B cell (primary cell): ENCODE measurements around the gene GABRR3. TPM values are rescaled to one million over a fixed set of nuclear protein-coding genes. Genes with fewer than 3 reads are reported as not detected.

Experiments
- ATAC-seq: fragments of 200-7000 bp; cut with Tn5 transposase; one replicate; pipeline ENCODE4 v1.10.0; 2021; ENCODE audit warnings: low read depth, mild to moderate bottlenecking, moderate number of reproducible peaks, moderate library complexity
- CTCF ChIA-PET: fragments of 350-600 bp; sonication (Branson Sonifier 250); formaldehyde crosslinking; loops from one replicate; lab custom pipeline; 2021; ENCODE audit warnings: antibody characterized with exemption, inconsistent platforms; lab: Charles Lee
- POLR2A ChIA-PET: fragments of 350-600 bp; sonication (Branson Sonifier 250); formaldehyde crosslinking; loops from one replicate; lab custom pipeline; 2021; ENCODE audit warnings: antibody characterized with exemption; lab: Charles Lee
- DNase-seq: peaks from one replicate; pipeline ENCODE4 v3.0.0; 2013
- H2AFZ ChIP-seq: 2 replicates; pipeline ENCODE4 v1.6.1; 2012; ENCODE audit warnings: mild to moderate bottlenecking, low read depth, low read length; ENCODE audit not compliant: insufficient read depth, poor library complexity, severe bottlenecking
- H3K27ac ChIP-seq, 2 donors: 1 replicate in 1 of 2; 2 replicates in 1 of 2; pipeline ENCODE4 v1.5.1; 2012 to 2013; ENCODE audit warnings: low read length in 2 of 2, mild to moderate bottlenecking in 2 of 2, moderate library complexity in 1 of 2
- H3K27me3 ChIP-seq, 4 experiments: fragments of 200-600 bp in 1 of 4; sonication (generic) in 1 of 4; replicated peaks in 1 of 4; 1 replicate in 2 of 4; 2 replicates in 2 of 4; pipeline versions ENCODE4 v1.6.1 to v1.7.0; 2013 to 2016; ENCODE audit warnings: low read length in 3 of 4, mild to moderate bottlenecking in 2 of 4, mixed read lengths in 1 of 4, moderate library complexity in 1 of 4; ENCODE audit not compliant: insufficient read depth in 4 of 4, control insufficient read depth in 3 of 4; ENCODE audit errors: control extremely low read depth in 1 of 4
- H3K36me3 ChIP-seq, 2 experiments: replicated peaks in 1 of 2; 1 replicate in 1 of 2; 2 replicates in 1 of 2; pipeline versions ENCODE4 v1.6.1 to v1.7.1; 2013; ENCODE audit warnings: low read length in 1 of 2; ENCODE audit not compliant: insufficient read depth in 2 of 2, control insufficient read depth in 1 of 2; ENCODE audit errors: control extremely low read depth in 1 of 2, extremely low read depth in 1 of 2
- H3K4me1 ChIP-seq, 2 donors: fragments of 200-600 bp in 1 of 2; sonication (generic) in 1 of 2; 1 replicate in 1 of 2; 2 replicates in 1 of 2; pipeline versions ENCODE4 v1.5.1 to v1.6.1; 2013 to 2017; ENCODE audit warnings: low read length in 2 of 2; ENCODE audit not compliant: control insufficient read depth in 2 of 2, insufficient read depth in 2 of 2
- H3K4me2 ChIP-seq: replicated peaks from 2 replicates; pipeline ENCODE3; 2012; ENCODE audit warnings: mild to moderate bottlenecking, low read depth, low read length; ENCODE audit not compliant: poor library complexity, severe bottlenecking
- H3K4me3 ChIP-seq, 5 experiments: fragments of 200-600 bp in 1 of 5; sonication (generic) in 1 of 5; 1 replicate in 3 of 5; 2 replicates in 2 of 5; pipeline versions ENCODE4 v1.5.1 to v1.7.0; 2011 to 2016; ENCODE audit warnings: low read length in 4 of 5, mild to moderate bottlenecking in 4 of 5, low read depth in 2 of 5, control low read depth in 1 of 5, moderate library complexity in 1 of 5; ENCODE audit not compliant: insufficient read depth in 1 of 5; ENCODE audit errors: control extremely low read depth in 1 of 5, extremely low read depth in 1 of 5
- H3K79me2 ChIP-seq: fragments of 200-600 bp; sonication (generic); one replicate; pipeline ENCODE4 v1.6.0; 2016; ENCODE audit warnings: low read length; ENCODE audit not compliant: control insufficient read depth, insufficient read depth
- H3K9ac ChIP-seq: fragments of 200-600 bp; sonication (generic); 2 replicates; pipeline ENCODE4 v1.6.1; 2017; ENCODE audit warnings: mild to moderate bottlenecking, low read length, moderate library complexity
- H3K9me3 ChIP-seq, 3 donors: one replicate each; pipeline versions ENCODE4 v1.6.1 to v1.7.1; 2013; ENCODE audit warnings: low read length in 2 of 3; ENCODE audit not compliant: control insufficient read depth in 2 of 3, insufficient read depth in 1 of 3; ENCODE audit errors: control extremely low read depth in 1 of 3
- H4K20me1 ChIP-seq: 2 replicates; pipeline ENCODE4 v1.6.0; 2012; ENCODE audit warnings: mild to moderate bottlenecking, low read length; ENCODE audit not compliant: insufficient read depth, control insufficient read depth, poor library complexity, severe bottlenecking
- H3K27ac Mint-ChIP-seq: one replicate; pipeline ENCODE4 v1.8.0; 2021; ENCODE audit warnings: mixed read lengths
- H3K27me3 Mint-ChIP-seq: one replicate; pipeline ENCODE4 v1.8.0; 2021; ENCODE audit warnings: mixed read lengths
- H3K4me1 Mint-ChIP-seq: one replicate; pipeline ENCODE4 v1.8.0; 2021; ENCODE audit warnings: mixed read lengths
- H3K4me3 Mint-ChIP-seq: one replicate; pipeline ENCODE4 v1.8.0; 2021; ENCODE audit warnings: mixed read lengths
- H3K9me3 Mint-ChIP-seq: one replicate; pipeline ENCODE4 v1.8.0; 2022; ENCODE audit warnings: mixed read lengths; ENCODE audit not compliant: insufficient read depth
- CTCF ChIP-seq: fragments of 200-600 bp; IDR thresholded peaks from one replicate; pipeline ENCODE4 v1.8.0; 2022; ENCODE audit warnings: antibody characterized with exemption, mild to moderate bottlenecking
- EZH2 ChIP-seq: IDR thresholded peaks from 2 replicates; pipeline ENCODE4 v1.6.1; 2012; ENCODE audit warnings: borderline replicate concordance, low read depth, mild to moderate bottlenecking, moderate library complexity, low read length; ENCODE audit not compliant: insufficient read depth, poor library complexity, severe bottlenecking
- WGBS: methylation state at CpG from one replicate; pipeline ENCODE4 v1.1.5; 2013; ENCODE audit warnings: missing lambda C conversion rate; ENCODE audit not compliant: insufficient coverage; 5-methylcytosine and 5-hydroxymethylcytosine counted together
- intact Hi-C: fragments of 100-400 bp; cut with micrococcal nuclease; formaldehyde crosslinking; loops from one replicate; pipeline ENCODE4 v1.10.0; 2022
- polyA plus RNA-seq: library from polyadenylated mRNA; depleted of rRNA; stranded (reverse); fragments of >200 nt; gene quantifications from 2 replicates; pipeline ENCODE4 v1.2.3, GENCODE V29; 2012
- total RNA-seq, 2 donors: library from RNA; stranded (reverse); fragments of 120-200 nt in 1 of 2; gene quantifications; 1 replicate in 1 of 2; 2 replicates in 1 of 2; pipeline versions ENCODE4 v1.2.3 to v1.2.4, GENCODE V29; 2013 to 2022

Gene GABRR3
- total and polyA plus RNA-seq, 2 donors (not counting 1 experiment from before 2014, with no cell fraction given) = not detected

GRCh38 chr3:97949743-97950142 lies 85.4 kb downstream of the GABRR3 start:
- no peak for DNase-seq
- no peak overlapping the region for H3K4me3 Mint-ChIP-seq
- Histone ChIP-seq H3K27me3 (no peaks in the 10 kb centered on the region), H3K4me1 (peaks cover 3 to 4% of the 10 kb centered on the region in 2 donors), H3K36me3 (peaks cover 1 to 82% of the 10 kb centered on the region in 2 experiments), H4K20me1 (no peaks in the 10 kb centered on the region), H3K9me3 (no peaks in the 10 kb centered on the region), H3K4me2 (no peak overlapping the region), H3K4me3 (no peak overlapping the region), H3K27ac (no peak overlapping the region), H3K9ac (no peak overlapping the region), H3K79me2 (no peaks in the 10 kb centered on the region), H2AFZ (no peak overlapping the region)
- no peaks in the 10 kb centered on the region for H3K9me3 Mint-ChIP-seq
- H3K27ac Mint-ChIP-seq = no peak overlapping the region
- CTCF ChIA-PET = interaction anchor here (1.4 kb wide), 1 partner anchor 9 kb away, joined by 3 read pairs; no protein-coding TSS in a partner anchor
- WGBS = 100% methylated on average over 2 of the region's 5 CpGs
- TF ChIP-seq CTCF = no peak
- TF ChIP-seq EZH2 = no peak
- no peaks in the 10 kb centered on the region for H3K27me3 Mint-ChIP-seq
- intact Hi-C loops = no loop called here
- ATAC-seq = no peak
- POLR2A ChIA-PET = no interaction called here
- peaks cover 5% of the 10 kb centered on the region for H3K4me1 Mint-ChIP-seq

- H3K79me2 ChIP-seq = no peaks in the 10 kb centered on the region
- no peaks in the 10 kb centered on the region for H4K20me1 ChIP-seq
- intact Hi-C loops = no loop called here
- H3K4me2 ChIP-seq = no peak overlapping the region
- H3K9me3 ChIP-seq = no peaks in the 10 kb centered on the region
- no peak for DNase-seq
- ChIA-PET POLR2A (no interaction called here), CTCF (interaction anchor here (1.4 kb wide), 1 partner anchor 8 kb away, joined by 3 read pairs; no protein-coding TSS in a partner anchor)
- no peak overlapping the region for H3K27ac ChIP-seq
- no peak overlapping the region for H3K9ac ChIP-seq
- 86% methylated on average over 1 of the region's 2 CpGs for WGBS
- Mint-ChIP-seq H3K27ac (no peak overlapping the region), H3K27me3 (no peaks in the 10 kb centered on the region), H3K4me1 (peaks cover under 1% of the 10 kb centered on the region), H3K9me3 (no peaks in the 10 kb centered on the region), H3K4me3 (no peak overlapping the region)
- TF ChIP-seq EZH2 = no peak
- H3K36me3 ChIP-seq = peaks cover 1 to 85% of the 10 kb centered on the region in 2 experiments
- H3K4me1 ChIP-seq = no peaks in the 10 kb centered on the region
- H3K27me3 ChIP-seq = no peaks in the 10 kb centered on the region
- H2AFZ ChIP-seq = no peak overlapping the region
- no peak for ATAC-seq
- H3K4me3 ChIP-seq = no peak overlapping the region
These were observed 86.0 kb downstream of the GABRR3 start for GRCh38 chr3:97949110-97949485.
